ENCODE data around the gene NTM. TPM values are rescaled to one million over a fixed set of nuclear protein-coding genes. Genes with fewer than 3 reads are reported as not detected.

The NTM gene
- total RNA-seq, 4 donors from 2014 or later = 3.6 to 11.8 (median 7.8) TPM

- ATAC-seq = no peak
- H3K4me3 ChIP-seq = no peak overlapping the region
- WGBS, 2 donors (ENCODE audit: low coverage in 1 of 2) = 54 to 73% methylated on average over 1 to 2 of the region's 3 CpGs
- no peaks in the 10 kb centered on the region for H3K27me3 ChIP-seq
- no peaks in the 10 kb centered on the region for H3K4me1 ChIP-seq
- H3K9me3 ChIP-seq = no peaks in the 10 kb centered on the region
- H3K27ac ChIP-seq = no peak overlapping the region
- H3K36me3 ChIP-seq = no peaks in the 10 kb centered on the region
- TF ChIP-seq CTCF (IDR thresholded peaks at IDR 0.05) (no peak), EP300 (IDR thresholded peaks at IDR 0.05) (no peak), POLR2A (IDR thresholded peaks at IDR 0.05) (no peak), POLR2AphosphoS5 (IDR thresholded peaks at IDR 0.05) (no peak)
Measured at GRCh38 chr11:132030896-132031295, 660.5 kb downstream of the NTM start.

GRCh38 chr11:132032555-132032954, 662.1 kb downstream of the NTM start:
- no peaks in the 10 kb centered on the region for H3K36me3 ChIP-seq
- 60 to 70% methylated on average over 2 of the region's 2 CpGs for WGBS, 2 donors (ENCODE audit: low coverage in 1 of 2)
- TF ChIP-seq EP300 (IDR thresholded peaks at IDR 0.05) (no peak), CTCF (IDR thresholded peaks at IDR 0.05) (no peak), POLR2A (IDR thresholded peaks at IDR 0.05) (no peak), POLR2AphosphoS5 (IDR thresholded peaks at IDR 0.05) (no peak)
- H3K27me3 ChIP-seq = no peaks in the 10 kb centered on the region
- H3K9me3 ChIP-seq = no peaks in the 10 kb centered on the region
- ATAC-seq = no peak
- H3K4me1 ChIP-seq = no peaks in the 10 kb centered on the region
- H3K4me3 ChIP-seq = no peak overlapping the region
- H3K27ac ChIP-seq = no peak overlapping the region

GRCh38 chr11:132033051-132033450, 662.6 kb downstream of the NTM start:
- ATAC-seq = no peak
- H3K4me1 ChIP-seq = no peaks in the 10 kb centered on the region
- H3K27ac ChIP-seq = no peak overlapping the region
- H3K27me3 ChIP-seq = no peaks in the 10 kb centered on the region
- H3K9me3 ChIP-seq = no peaks in the 10 kb centered on the region
- no peak overlapping the region for H3K4me3 ChIP-seq
- no peak for TF ChIP-seq POLR2AphosphoS5 (IDR thresholded peaks at IDR 0.05)
- no peak for TF ChIP-seq EP300 (IDR thresholded peaks at IDR 0.05)
- no peak for TF ChIP-seq CTCF (IDR thresholded peaks at IDR 0.05)
- TF ChIP-seq POLR2A (IDR thresholded peaks at IDR 0.05) = no peak
- no peaks in the 10 kb centered on the region for H3K36me3 ChIP-seq
- WGBS, 2 donors (ENCODE audit: low coverage in 1 of 2) = 72 to 81% methylated on average over 3 to 4 of the region's 4 CpGs

GRCh38 chr11:132035228-132035627, 664.8 kb downstream of the NTM start:
- no peaks in the 10 kb centered on the region for H3K27me3 ChIP-seq
- no peak overlapping the region for H3K27ac ChIP-seq
- no peak for ATAC-seq
- WGBS, 2 donors (ENCODE audit: low coverage in 1 of 2) = 86 to 91% methylated on average over 4 of the region's 4 CpGs
- H3K4me3 ChIP-seq = no peak overlapping the region
- no peak for TF ChIP-seq POLR2AphosphoS5 (IDR thresholded peaks at IDR 0.05)
- TF ChIP-seq EP300 (IDR thresholded peaks at IDR 0.05) = no peak
- TF ChIP-seq POLR2A (IDR thresholded peaks at IDR 0.05) = no peak
- no peak for TF ChIP-seq CTCF (IDR thresholded peaks at IDR 0.05)
- H3K9me3 ChIP-seq = no peaks in the 10 kb centered on the region
- no peaks in the 10 kb centered on the region for H3K4me1 ChIP-seq
- no peaks in the 10 kb centered on the region for H3K36me3 ChIP-seq

GRCh38 chr11:132035766-132036165, 665.4 kb downstream of the NTM start:
- Histone ChIP-seq H3K9me3 (no peaks in the 10 kb centered on the region), H3K27ac (no peak overlapping the region), H3K36me3 (no peaks in the 10 kb centered on the region), H3K4me1 (no peaks in the 10 kb centered on the region), H3K4me3 (no peak overlapping the region), H3K27me3 (no peaks in the 10 kb centered on the region)
- no peak for ATAC-seq
- no peak for TF ChIP-seq EP300 (IDR thresholded peaks at IDR 0.05)
- TF ChIP-seq POLR2AphosphoS5 (IDR thresholded peaks at IDR 0.05) = no peak
- no peak for TF ChIP-seq CTCF (IDR thresholded peaks at IDR 0.05)
- no peak for TF ChIP-seq POLR2A (IDR thresholded peaks at IDR 0.05)
- 100% methylated on average over 1 to 4 of the region's 4 CpGs for WGBS, 2 donors (ENCODE audit: low coverage in 1 of 2)
